Measurements from ENCODE around the gene RFX1.

DNA sequence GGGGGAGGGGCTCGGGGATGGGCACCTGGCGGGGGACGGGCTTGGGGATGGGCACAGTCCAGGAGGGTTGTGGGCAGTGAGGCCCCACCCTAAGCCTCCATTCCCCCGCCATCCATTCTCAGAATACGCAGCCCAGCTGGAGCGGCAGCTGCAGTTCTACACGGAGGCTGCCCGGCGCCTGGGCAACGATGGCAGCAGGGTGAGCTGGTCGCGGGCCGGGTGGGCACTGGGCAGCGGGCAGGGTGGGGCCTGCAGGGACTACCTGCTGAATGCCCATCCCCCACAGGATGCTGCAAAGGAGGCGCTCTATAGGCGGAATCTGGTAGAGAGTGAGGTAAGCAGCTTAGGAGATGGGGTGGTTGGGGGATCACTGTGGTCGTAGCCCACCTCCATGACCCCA lies 76.2 kb downstream of the RFX1 start:
- TF ChIP-seq POLR2A (IDR thresholded peaks at IDR 0.05; ENCODE audit: low read depth, low read length), result no peak
- no peak for TF ChIP-seq TAF1 (IDR thresholded peaks at IDR 0.05; ENCODE audit: low read depth, low read length)
- no peak for TF ChIP-seq SPI1 (IDR thresholded peaks at IDR 0.05; ENCODE audit: low read depth, low read length)
- TF ChIP-seq POLR2AphosphoS5 (IDR thresholded peaks at IDR 0.05; ENCODE audit: low read depth, low read length), result no peak
